ENCODE results near the gene TAS2R40. TPM values are rescaled to one million over a fixed set of nuclear protein-coding genes. Genes with fewer than 3 reads are reported as not detected.

Gene TAS2R40
- total RNA-seq, 1 donor: not detected

GRCh38 chr7:143257501-143257900 lies 35.7 kb downstream of the TAS2R40 start:
- no peaks in the 10 kb centered on the region for H4K20me1 ChIP-seq (ENCODE audit: insufficient read depth, low read length)
- no peaks in the 10 kb centered on the region for H3K4me1 ChIP-seq (ENCODE audit: insufficient read depth, low read length)
- no peak overlapping the region for H3K4me3 ChIP-seq (ENCODE audit: insufficient read depth, low read length)
- H2AFZ ChIP-seq (ENCODE audit: low read length): no peak overlapping the region
- no peak for DNase-seq (ENCODE audit: insufficient read length, low spot score, missing footprints)
- no peak overlapping the region for H3K27ac ChIP-seq (ENCODE audit: low read depth, low read length)
- no peaks in the 10 kb centered on the region for H3K27me3 ChIP-seq (ENCODE audit: insufficient read depth, low read length)
- H3K79me2 ChIP-seq (ENCODE audit: insufficient read depth, low read length): no peaks in the 10 kb centered on the region
- TF ChIP-seq, protein P1, sequence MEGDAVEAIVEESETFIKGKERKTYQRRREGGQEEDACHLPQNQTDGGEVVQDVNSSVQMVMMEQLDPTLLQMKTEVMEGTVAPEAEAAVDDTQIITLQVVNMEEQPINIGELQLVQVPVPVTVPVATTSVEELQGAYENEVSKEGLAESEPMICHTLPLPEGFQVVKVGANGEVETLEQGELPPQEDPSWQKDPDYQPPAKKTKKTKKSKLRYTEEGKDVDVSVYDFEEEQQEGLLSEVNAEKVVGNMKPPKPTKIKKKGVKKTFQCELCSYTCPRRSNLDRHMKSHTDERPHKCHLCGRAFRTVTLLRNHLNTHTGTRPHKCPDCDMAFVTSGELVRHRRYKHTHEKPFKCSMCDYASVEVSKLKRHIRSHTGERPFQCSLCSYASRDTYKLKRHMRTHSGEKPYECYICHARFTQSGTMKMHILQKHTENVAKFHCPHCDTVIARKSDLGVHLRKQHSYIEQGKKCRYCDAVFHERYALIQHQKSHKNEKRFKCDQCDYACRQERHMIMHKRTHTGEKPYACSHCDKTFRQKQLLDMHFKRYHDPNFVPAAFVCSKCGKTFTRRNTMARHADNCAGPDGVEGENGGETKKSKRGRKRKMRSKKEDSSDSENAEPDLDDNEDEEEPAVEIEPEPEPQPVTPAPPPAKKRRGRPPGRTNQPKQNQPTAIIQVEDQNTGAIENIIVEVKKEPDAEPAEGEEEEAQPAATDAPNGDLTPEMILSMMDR (IDR thresholded peaks at IDR 0.05; ENCODE audit: extremely low read depth, low read depth, low read length): no peak
- H3K36me3 ChIP-seq (ENCODE audit: insufficient read depth, low read length): no peaks in the 10 kb centered on the region
- H3K4me2 ChIP-seq (ENCODE audit: insufficient read depth, low read length): no peak overlapping the region
- no peaks in the 10 kb centered on the region for H3K9me3 ChIP-seq (ENCODE audit: low read depth, low read length)

DNA sequence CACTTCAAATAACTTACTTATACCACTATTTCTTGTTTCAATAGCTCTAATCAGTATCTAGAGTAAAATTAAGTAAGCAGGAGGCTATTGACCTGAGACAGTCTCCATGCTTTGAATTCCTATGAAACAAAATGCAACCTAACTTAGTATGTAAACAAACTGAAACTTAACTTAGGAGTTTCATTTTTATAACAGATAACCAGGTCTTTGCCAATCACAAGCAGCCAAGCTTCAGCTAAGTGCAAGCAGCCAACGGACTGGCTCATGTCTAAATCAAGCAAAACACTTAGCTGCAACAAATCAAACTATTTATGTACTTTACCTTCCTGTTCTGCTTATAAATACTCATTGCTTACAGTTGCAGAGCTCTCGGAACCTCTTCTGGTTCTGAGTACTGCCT lies 37.0 kb downstream of the TAS2R40 start:
- DNase-seq (ENCODE audit: insufficient read length, low spot score, missing footprints): peak; percentile 66
- H3K27me3 ChIP-seq (ENCODE audit: insufficient read depth, low read length): no peaks in the 10 kb centered on the region
- peaks cover 6% of the 10 kb centered on the region for H3K79me2 ChIP-seq (ENCODE audit: insufficient read depth, low read length)
- H3K4me2 ChIP-seq (ENCODE audit: insufficient read depth, low read length): peak overlapping the region; percentile 13
- no peaks in the 10 kb centered on the region for H3K9me3 ChIP-seq (ENCODE audit: low read depth, low read length)
- H4K20me1 ChIP-seq (ENCODE audit: insufficient read depth, low read length): no peaks in the 10 kb centered on the region
- TF ChIP-seq, protein P1 (IDR thresholded peaks at IDR 0.05; ENCODE audit: extremely low read depth, low read depth, low read length): no peak
- no peak overlapping the region for H3K4me3 ChIP-seq (ENCODE audit: insufficient read depth, low read length)
- H2AFZ ChIP-seq (ENCODE audit: low read length): peak overlapping the region; percentile 54
- H3K27ac ChIP-seq (ENCODE audit: low read depth, low read length): no peak overlapping the region
- H3K36me3 ChIP-seq (ENCODE audit: insufficient read depth, low read length): no peaks in the 10 kb centered on the region
- H3K4me1 ChIP-seq (ENCODE audit: insufficient read depth, low read length): no peaks in the 10 kb centered on the region

- peaks cover 15% of the 10 kb centered on the region for H3K79me2 ChIP-seq (ENCODE audit: insufficient read depth, low read length)
- H3K27ac ChIP-seq (ENCODE audit: low read depth, low read length): no peak overlapping the region
- H3K9me3 ChIP-seq (ENCODE audit: low read depth, low read length): no peaks in the 10 kb centered on the region
- no peak overlapping the region for H2AFZ ChIP-seq (ENCODE audit: low read length)
- no peaks in the 10 kb centered on the region for H3K36me3 ChIP-seq (ENCODE audit: insufficient read depth, low read length)
- no peaks in the 10 kb centered on the region for H3K4me1 ChIP-seq (ENCODE audit: insufficient read depth, low read length)
- TF ChIP-seq, protein P1 (IDR thresholded peaks at IDR 0.05; ENCODE audit: extremely low read depth, low read depth, low read length): no peak
- no peak overlapping the region for H3K4me3 ChIP-seq (ENCODE audit: insufficient read depth, low read length)
- H3K27me3 ChIP-seq (ENCODE audit: insufficient read depth, low read length): no peaks in the 10 kb centered on the region
- no peaks in the 10 kb centered on the region for H4K20me1 ChIP-seq (ENCODE audit: insufficient read depth, low read length)
- no peak overlapping the region for H3K4me2 ChIP-seq (ENCODE audit: insufficient read depth, low read length)
- DNase-seq (ENCODE audit: insufficient read length, low spot score, missing footprints): no peak
Observed at GRCh38 chr7:143259765-143260164, 37.9 kb downstream of the TAS2R40 start.

- no peaks in the 10 kb centered on the region for H3K27me3 ChIP-seq (ENCODE audit: insufficient read depth, low read length)
- H3K27ac ChIP-seq (ENCODE audit: low read depth, low read length): no peak overlapping the region
- no peak overlapping the region for H2AFZ ChIP-seq (ENCODE audit: low read length)
- TF ChIP-seq, protein P1 (IDR thresholded peaks at IDR 0.05; ENCODE audit: extremely low read depth, low read depth, low read length): no peak
- no peaks in the 10 kb centered on the region for H3K4me1 ChIP-seq (ENCODE audit: insufficient read depth, low read length)
- H3K4me3 ChIP-seq (ENCODE audit: insufficient read depth, low read length): no peak overlapping the region
- no peaks in the 10 kb centered on the region for H4K20me1 ChIP-seq (ENCODE audit: insufficient read depth, low read length)
- no peak overlapping the region for H3K4me2 ChIP-seq (ENCODE audit: insufficient read depth, low read length)
- no peaks in the 10 kb centered on the region for H3K36me3 ChIP-seq (ENCODE audit: insufficient read depth, low read length)
- H3K79me2 ChIP-seq (ENCODE audit: insufficient read depth, low read length): peaks cover 15% of the 10 kb centered on the region
- no peaks in the 10 kb centered on the region for H3K9me3 ChIP-seq (ENCODE audit: low read depth, low read length)
- no peak for DNase-seq (ENCODE audit: insufficient read length, low spot score, missing footprints)
Observed at GRCh38 chr7:143261901-143262300, 40.1 kb downstream of the TAS2R40 start.

Measured in osteoblast (primary cell).